Stimulated activated CD8-positive, alpha-beta memory T cell treated with anti-CD3 and anti-CD28 coated beads, Interleukin-4, amount 100 ng/mL, for 4 hours (primary cell): ENCODE results near the gene TPRX1.
"Not testable (repeated sequence)": the region's sequence is repeated elsewhere in the genome, so short reads cannot be mapped to it uniquely, and the experiment has no call there.

Experiments
- DNase-seq, 2 donors: peaks; one replicate each; pipeline ENCODE4 v3.0.0-alpha.2; 2020; ENCODE audit warnings: low read depth in 2 of 2, low spot score in 1 of 2

TPRX1 gene

GRCh38 chr19:47768604-47769003 is 35.7 kb downstream of the TPRX1 start:
- DNase-seq = no peak

- no peak for DNase-seq
Observed at GRCh38 chr19:47767349-47767748, 37.0 kb downstream of the TPRX1 start.

GRCh38 chr19:47766670-47767069 is 37.7 kb downstream of the TPRX1 start:
- DNase-seq = no peak

- no peak for DNase-seq
Observed at GRCh38 chr19:47766359-47766620, 38.1 kb downstream of the TPRX1 start.

DNA sequence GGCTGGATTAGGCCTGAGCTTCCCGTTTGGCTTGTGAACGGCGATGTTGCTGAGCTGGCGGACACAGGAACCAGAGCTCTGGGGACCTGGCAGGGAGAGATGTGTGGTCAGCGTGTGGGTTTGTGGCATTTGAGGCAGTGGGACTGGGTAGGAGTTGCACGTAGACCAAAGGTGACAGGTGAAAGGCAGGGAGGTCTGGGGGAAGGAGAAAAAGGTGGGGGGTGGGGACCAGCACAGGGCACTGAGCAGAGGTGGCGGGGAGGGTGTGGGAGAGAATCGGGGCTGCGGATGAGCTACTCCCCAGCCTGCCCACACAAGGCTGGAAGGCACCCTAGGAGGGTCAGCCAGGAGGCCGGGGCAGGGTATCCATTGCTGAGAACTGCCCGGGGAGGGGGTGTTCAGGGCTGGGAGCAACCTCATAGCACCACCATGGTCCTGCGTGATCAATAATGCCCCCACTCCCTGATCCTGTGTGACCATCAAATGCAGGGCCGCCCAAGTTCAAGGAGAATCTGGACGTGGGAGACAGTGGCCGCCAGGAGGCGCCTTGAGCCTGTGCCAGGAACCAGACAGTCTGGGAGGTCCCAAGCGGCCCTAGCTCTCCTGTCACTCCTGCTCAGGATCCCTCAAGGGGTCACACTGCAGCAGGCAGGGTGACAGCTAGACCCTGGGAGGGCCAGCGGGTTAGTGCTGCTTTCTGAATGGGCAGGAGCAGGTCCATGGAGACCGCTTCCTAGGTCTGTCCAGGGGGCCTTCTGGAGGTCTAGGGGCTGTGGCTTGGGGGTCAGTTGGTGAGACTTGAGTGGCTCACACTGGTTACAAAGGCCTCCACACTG is 38.6 kb downstream of the TPRX1 start:
- DNase-seq = no peak

- DNase-seq = not testable (repeated sequence)
Observed at GRCh38 chr19:47764705-47765104, 39.6 kb downstream of the TPRX1 start.

DNA sequence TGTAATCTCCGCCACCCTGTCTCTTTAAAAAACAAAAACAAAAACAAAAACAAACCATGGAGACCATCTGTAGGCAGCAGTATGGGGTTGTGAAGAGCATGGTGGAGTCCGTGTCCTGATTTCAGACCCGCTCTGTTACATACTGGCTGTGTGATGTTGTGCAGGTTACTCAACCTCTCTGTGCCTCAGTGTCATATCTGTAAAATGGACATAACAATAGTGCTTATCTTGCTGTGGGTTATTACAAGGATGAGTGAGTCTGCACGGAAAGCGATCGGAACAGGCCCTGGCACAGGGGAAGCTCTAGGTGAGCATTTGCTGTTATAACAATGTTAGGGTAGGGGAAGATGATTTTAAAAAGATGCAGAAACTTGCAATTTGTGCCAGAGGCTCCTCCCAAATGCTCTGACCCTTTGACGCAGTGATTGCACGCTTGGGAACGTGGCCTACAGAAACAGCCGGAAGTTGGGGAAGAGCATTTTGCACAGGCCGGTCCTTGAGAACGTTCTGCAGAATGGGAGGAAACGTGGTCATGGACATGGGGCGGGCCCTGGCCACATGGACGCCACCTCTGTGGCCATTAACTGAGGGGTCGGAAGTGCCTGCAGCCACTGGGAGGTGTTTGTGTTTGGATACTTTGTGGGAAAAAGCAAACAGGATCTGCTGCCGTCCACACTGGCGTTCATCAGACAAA is 41.6 kb downstream of the TPRX1 start:
- DNase-seq = no peak

DNA sequence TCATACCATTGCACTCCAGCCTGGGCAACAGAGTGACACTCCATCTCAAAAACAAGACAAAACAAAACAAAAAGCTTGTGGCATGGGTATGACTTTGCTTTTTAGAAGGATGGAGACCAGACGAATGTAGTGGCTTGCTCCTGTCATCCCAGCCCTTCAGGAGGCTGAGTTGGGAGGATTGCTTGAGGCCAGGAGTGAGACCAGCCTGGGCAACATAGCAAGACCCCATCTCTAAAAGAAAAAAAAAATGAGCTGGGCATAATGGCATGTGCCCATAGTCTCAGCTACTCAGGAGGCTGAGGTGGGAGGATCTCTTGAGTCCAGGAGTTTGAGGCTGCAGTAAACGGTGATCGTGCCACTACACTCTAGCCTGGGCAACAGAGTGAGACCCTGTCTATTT is 42.2 kb downstream of the TPRX1 start:
- no peak for DNase-seq

- DNase-seq = no peak
Observed at GRCh38 chr19:47761566-47761965, 42.8 kb downstream of the TPRX1 start.

DNA sequence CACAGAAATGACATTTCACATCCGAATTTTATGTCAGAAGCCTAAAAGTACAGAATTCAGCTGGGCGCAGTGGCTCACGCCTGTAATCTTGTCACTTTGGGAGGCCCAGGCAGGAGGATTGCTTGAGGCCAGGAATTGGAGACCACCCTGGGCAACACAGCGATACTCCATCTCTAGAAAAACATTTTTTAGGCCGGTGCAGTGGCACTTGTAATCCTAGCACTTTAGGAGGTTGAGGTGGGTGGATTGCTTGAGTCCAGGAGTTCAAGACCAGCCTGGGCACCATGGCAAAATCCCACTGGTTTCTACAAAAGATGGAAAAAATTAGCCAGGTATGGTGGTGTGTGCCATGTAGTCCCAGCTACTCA is 43.7 kb downstream of the TPRX1 start:
- no peak for DNase-seq

DNA sequence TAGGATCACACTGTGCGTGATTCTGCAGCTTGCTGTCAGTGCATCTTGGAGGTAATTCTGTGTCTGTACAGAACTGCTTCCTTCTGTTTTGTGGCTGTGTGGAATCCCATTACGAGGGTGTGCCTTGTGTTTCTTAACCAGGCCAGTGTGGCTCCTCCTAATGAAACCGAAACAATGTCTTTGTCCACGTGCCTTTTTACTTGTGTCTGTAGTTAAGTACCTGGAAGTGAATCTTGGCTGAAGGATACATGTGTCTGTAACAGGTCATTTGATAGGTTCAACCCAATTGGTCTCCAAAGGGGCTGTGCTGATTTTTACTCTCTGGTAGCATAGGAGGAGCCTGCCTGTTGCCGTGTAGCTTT is 45.9 kb downstream of the TPRX1 start:
- no peak for DNase-seq

- no peak for DNase-seq
Observed at GRCh38 chr19:47757617-47758442, 46.5 kb downstream of the TPRX1 start.

DNA sequence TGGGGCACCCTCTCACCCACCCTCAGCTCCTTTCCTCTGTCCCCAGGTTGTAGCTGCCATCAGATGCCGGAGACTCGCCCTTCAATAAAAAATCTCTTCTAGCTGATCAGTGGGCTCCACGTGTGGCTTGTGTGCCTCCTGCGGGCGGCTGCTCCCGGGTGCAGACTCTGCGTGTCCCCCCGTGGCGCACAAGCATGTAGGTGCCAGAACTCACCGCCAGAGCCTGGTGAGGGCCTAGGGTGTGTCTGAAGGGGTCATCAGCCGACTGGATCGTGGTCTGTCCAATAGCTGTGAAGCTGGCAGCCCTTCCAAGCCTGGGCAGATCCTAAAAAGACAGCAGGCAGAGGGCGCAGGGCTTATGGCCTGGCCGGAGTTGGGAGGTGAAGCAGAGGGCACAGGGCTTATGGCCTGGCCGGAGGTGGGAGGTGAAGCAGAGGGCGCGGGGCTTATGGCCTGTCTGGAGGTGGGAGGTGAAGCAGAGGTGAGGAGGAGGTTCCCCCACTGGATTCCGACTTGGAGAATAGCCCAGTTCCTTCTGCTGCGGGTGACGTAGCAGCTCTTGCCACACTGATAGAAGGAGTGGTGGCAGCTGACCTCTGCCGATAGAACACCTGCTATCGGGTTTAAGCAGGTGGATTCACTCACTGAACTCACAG is 47.3 kb downstream of the TPRX1 start:
- no peak for DNase-seq

DNA sequence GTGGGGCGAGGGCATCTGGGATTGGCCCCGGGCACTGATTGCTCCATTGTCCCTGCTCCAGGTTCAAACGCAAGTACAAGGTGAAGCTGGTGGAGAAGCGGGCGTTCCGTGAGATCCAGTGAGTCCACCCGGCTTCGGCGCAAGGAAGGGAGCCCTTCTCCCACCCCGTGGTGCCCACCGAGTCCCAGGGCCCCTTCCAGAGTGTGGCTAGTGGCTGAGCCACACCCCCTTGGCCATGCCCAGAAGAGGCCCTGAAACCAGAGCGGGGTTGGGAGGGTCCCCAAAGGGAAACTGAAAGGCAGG is 47.8 kb downstream of the TPRX1 start:
- no peak for DNase-seq

DNA sequence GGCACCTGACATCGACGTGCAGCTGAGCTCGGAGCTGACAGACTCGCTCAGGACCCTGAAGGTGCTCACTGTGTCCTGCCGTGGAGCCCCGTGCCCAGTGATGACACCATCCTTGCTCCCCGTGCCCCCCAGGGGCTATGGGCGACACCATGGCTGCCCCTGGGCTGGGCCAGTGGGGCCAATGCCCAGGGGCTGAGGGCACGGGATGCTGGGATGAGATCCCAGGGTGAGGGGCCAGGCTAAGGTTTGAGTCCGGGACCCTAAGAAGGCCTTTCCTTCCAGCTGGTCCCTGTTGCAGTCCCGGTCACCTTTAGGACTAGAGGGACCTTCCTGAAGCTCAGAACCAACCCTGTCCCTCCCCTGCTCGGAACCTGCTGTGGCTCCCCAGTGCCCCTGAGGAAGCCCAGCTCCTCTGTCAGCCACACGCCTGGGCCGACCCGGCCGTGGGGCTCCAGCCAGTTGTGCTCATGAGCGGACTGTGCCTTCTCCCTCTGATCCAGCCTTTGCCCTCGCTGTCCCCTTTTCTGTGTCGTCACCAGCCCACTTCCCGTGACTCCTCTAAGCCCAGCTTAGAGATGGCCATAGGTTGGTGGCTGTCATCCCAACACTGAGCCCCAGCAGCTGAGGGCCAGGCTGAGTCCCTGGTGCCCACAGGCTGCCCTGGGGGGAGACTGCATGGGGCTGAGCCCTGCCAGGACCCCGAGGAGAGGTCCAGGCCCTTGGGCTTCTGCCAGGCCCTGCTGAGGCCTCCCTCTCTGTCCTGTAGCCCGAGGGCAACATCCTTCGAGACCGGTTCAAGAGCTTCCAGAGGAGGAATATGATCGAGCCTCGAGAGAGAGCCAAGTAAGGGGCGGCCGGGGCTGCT is 48.4 kb downstream of the TPRX1 start:
- no peak for DNase-seq

- DNase-seq = no peak
Observed at GRCh38 chr19:47755065-47755761, 49.1 kb downstream of the TPRX1 start.

DNA sequence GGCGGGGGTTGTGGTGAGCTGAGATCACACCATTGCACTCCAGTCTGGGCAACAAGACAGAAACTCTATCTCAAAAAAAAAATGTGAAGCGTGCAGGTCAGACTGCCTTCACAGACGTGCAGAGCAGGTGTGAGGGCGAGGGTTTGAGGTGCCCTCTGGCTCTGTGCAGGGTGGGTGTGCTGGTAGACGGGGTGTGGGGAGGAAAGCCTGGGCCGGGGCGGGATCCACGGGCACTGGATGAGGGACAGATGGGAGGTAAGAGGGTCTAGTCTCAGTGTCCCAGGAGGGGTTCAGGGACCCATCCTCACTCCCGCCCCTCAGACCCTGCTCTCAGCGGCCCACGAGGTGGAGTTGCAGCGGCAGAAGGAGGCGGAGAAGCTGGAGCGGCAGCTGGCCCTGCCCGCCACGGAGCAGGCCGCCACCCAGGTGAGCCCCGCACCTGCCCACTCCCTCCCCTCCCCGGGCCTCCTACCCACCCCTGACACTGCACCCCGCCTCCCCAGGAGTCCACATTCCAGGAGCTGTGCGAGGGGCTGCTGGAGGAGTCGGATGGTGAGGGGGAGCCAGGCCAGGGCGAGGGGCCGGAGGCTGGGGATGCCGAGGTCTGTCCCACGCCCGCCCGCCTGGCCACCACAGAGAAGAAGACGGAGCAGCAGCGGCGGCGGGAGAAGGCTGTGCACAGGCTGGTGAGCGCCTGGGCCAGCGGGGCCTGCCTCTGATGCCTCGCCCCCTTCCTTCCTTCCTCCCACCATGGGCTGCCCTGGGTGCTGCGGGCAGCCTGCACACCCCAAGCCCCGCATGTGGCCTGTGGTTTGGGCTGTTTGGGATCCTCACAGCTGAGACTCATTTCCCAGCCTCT is 49.9 kb downstream of the TPRX1 start:
- DNase-seq = no peak

DNA sequence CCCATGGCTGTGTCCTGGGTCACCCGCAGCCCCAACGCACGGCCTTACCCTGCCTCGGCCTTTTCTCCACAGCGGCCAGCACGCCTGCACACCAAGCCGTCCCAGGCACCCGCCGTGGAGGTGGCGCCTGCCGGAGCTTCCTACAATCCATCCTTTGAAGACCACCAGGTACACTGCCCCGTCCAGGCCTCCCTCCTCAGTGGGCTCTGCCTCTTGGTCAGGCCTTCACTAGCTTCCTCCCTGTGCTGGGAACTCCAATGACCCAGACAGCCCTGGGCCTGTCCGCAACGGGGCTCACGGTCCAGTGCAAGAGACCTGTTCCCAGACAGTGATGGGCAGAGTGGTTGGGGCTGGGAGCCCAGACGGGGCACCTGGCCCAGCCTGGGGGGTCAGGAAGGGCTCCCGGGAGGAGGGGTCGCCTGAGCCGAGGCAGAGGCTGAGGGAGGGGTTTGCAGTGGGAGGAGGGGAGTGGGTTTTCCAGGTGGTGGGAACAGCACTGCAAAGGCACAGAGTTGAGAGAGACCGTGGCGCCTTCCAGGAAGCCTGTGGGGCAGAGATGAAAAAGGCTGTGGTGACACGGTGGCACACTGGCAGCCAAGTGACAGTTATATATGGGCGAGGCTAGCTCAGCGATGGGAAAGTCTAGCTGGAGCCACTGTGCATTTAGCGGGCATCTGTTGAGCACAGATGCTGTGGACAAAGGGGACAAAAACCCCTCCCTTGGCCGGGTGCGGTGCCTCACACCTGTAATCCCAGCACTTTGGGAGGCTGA is 51.7 kb downstream of the TPRX1 start:
- DNase-seq = no peak
